HG02571 (cell line): ENCODE results near the gene ELOVL4.

ENCODE experiments used
- ATAC-seq: cut with Tn5 transposase; IDR thresholded peaks from one replicate; pipeline ENCODE4 v1.9.1; 2021; ENCODE audit warnings: mild to moderate bottlenecking, moderate library complexity; ENCODE audit not compliant: unreplicated experiment

The ELOVL4 gene

GRCh38 chr6:79913369-79913768 is 34.0 kb downstream of the ELOVL4 start:
- no peak for ATAC-seq

DNA sequence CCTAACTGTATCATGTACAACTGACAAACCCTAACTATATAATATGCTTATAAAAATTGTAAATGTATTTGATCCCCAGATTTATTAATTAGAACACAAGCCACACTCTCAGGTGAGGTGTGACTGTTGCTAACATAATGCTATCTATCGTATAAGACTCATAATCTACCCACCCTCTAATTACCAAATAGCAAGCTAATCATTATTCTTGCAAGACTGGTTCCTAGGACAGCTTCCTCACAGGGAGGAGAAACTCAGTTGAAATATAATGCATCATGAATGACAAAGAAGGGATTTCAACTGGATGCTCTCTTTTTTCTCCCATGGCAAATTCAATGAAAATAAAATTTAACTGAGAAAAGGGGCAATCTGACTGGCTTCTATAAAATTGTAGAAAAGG is 35.4 kb downstream of the ELOVL4 start:
- no peak for ATAC-seq

GRCh38 chr6:79909517-79909916 is 37.8 kb downstream of the ELOVL4 start:
- ATAC-seq: no peak

- ATAC-seq: no peak
These were observed 45.3 kb downstream of the ELOVL4 start for GRCh38 chr6:79902046-79902445.

DNA sequence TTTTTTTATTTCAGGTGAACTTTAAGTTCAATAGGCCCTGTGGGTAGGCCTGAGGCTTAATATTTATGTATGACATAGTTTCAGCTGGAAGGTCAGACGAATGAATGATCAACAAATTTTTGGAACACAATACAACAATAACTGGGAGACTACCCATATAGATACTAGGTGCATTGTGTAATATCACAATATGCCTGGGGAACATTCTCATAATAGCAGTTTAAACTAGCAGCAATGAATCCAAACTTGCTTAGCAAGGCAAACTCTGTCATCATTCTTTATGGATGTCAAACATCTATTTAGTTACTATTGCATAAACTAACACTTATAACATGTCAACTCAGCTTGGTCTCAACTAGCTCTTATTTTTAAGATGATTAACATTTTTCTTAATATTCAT is 49.3 kb downstream of the ELOVL4 start:
- ATAC-seq: no peak

DNA sequence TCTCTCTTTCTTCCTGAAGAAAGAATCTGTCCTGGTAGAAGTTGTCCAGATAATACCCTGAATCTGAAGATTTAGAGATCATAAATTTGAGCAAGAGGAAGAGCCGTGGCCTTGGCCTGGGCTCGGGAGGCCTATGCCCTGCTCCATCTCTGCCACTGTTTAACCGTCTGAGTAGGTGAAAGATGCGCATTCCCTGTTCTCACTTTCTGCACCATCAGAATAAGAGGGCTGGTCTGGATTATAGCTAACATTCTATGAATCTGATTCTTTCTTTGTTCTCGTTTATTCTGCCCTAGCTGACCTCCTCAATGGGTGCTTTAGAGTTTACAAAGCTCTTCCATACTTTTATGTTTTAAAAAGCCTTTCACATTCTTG is 51.3 kb downstream of the ELOVL4 start:
- no peak for ATAC-seq

DNA sequence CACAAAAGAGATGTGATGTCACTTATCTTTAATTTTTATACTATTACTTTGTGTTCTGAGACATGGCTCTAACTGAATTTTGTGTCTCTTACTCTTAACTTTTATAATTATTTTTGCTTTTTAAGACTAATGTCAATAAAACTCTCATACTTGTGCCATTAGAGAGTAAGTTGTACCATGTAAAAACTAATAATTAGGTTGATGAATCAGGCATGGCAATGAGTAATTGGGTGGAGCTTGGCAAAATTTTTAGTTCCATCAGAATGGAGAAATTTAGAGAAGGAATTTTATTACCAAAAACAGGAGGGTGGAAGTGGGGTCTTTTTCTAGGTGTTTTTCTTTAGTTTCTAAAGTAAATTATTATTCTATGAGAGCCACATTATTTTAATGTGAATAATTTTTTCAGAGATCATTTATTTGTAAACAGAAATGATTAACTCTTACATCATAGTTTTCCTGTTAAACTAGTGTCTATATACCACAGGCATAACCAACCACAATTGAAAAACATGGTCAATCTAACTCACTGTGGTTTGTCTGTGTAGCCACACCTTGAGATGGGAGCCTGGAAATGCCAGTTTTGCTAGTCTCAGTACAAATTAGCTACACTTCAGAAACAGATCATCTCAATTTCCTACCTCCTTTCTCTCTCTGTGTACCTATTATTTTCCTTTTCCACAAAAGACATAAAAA is 51.8 kb downstream of the ELOVL4 start:
- no peak for ATAC-seq

DNA sequence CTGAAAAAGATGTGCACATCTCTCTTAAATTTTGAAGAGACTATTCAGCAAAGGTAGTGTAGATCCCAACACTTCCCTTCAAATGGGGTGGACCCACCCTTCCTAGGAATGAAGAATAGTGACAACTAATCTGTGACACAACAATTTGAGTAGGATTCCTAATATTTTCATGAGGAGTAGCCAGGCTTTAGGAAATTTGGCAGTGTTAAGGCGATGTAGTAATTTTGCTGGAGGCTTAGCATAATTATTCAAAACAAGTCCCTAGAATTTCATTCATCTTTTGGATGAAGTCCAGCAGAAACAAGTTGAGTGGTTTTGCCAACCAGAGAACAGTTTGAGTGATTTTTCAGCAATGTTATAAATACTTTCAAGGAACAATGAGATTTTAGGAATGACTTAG is 52.4 kb downstream of the ELOVL4 start:
- ATAC-seq: no peak

DNA sequence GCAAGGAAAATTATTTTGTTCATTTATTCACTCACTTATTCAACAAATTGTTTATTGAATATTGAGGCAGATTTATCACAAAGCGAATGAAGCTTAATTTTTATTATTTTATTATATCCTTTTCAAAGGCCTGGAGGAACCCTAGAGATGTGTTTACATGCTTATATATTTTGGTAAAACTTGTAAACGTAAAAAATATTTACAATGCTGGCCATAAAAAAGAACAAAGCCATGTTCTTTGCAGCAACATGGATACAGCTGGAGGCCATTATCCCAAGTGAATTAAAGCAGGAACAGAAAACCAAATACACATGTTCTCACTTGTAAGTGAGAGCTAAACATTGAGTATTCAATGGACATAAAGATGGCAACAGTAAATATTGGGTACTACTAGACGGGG is 58.8 kb downstream of the ELOVL4 start:
- ATAC-seq: no peak

DNA sequence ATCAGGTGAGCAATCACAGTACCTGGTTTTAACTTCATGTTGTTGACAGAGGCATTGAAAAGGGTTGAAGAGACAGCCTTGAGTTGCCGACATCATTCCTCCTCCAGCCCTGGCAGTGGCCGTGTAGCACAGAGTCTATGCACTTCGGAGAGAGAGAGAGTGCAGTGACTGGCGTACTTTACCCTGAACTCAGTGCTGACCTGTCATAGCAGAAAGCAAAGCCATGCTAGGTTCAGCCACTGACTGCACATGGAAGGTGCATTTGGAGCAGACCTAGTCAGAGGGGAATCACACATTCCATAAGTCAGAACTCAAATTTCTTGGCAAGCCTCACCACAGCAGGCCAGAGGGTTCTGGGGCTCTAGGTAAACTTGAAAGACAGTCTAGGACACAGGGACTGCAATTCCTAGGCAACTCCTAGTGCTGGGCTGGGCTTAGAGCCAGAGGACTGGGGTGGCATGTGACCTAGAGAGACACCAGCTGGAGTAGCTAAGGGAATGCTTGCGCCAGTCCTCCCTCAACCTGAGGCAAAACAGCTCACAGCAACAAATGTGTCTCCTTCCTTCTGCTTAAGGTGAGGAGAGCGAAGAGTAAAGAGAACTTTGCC is 69.1 kb downstream of the ELOVL4 start:
- no peak for ATAC-seq

DNA sequence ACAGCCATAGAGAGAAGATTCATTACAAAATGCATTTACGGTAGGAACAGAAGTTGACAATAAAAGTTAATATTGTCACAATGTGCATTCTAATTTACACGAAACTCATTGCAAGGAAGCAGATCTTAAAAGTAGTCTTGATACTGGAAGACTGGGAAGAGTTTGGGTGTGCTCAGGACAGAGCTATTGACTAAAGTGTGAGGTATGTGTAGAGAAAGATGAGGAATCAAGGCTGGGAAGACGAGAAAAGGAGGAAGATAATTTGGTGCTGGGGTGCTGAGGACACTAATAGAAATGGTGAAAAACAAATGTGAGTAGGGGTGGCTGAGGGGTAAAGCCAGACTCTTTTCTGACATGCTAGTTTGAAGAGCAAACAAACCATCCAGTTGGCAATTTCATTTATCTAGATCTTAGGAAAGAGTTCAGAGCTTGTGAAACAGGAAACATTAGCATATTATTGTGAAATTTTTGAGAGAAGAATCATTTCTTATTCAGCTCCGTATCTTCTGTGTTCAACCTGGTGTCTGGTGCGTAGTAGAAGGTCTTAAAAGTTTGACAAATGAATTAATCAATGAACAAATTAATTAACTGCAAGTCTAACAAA is 72.7 kb downstream of the ELOVL4 start:
- ATAC-seq: no peak

DNA sequence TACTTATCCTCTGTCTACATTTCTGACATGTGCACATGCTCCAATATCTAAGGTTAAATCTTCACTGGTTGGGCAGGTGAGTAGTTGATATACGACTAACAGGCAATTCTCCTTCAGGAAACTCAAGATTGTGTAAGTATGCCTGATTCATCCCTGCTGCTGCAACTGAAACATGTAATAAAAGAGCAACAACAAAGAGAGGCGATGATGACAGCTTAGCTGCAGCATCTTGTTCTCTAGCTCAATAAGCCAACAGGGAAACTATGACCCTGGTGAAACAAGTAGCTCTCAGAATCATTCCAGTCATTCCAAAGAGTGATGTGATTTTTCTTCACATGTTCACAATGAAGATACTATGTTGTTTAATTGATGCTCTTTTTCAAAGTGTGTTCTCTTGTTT is 74.4 kb downstream of the ELOVL4 start:
- no peak for ATAC-seq

DNA sequence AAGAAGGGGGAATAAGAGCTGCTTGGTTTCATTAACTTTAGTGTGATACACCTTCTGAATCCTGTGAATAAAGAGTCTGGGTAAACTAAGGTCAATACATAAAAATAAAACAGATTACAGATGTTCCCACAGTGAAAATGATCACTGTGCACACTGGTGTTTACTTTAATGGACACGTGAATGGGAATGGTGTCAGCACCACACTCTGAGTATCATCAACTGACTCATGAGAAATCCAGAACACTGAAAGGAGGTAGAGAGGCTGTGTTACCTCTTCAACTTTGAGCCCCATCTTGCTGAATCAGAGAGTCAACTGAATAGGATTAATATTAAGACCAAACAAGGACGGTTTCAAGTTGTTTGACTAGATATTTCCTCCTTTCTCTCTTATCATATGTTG is 75.0 kb downstream of the ELOVL4 start:
- ATAC-seq: no peak

DNA sequence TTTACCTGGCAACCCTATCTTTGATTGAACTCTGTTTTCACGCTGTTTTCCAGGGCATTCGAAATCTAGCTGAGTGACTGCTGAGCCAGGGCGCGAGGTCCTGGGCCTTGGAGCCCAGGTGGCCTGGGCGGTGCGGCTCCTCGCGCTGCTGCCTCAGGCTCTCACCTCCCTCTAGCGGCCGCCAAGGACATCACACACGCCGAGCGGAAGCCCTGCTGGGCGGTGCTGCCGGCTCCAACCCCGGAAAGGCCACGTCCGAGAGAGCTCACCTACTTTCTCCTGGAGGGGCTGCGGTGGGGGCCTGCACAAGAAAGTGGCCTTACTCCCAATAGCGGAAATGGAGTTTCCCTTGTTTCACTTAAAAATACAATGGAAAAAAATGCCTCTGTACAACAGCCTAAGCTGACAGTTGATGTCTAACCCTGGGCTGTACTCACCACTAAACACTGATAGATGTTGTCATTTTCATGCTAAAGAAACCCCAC is 77.7 kb downstream of the ELOVL4 start:
- peak; percentile 100 for ATAC-seq

DNA sequence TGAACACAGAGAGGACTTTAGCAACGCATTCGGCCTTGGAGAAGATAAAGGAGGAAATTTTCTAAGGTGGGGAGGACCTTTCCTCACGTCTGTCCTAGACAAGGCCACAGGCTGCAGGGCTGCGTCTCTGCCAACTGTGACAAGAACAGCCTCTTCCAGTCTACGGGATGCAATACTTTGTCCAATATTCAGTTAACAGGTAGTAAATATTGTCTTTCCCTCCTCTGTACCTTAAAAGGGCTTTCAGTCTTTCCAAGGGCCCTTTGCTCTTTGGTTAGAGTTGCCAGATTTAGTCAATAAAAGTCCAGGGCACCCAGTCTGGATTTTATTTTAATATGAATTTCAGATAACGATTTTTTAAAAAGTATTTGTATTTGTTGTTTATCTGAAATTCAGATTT is 78.2 kb downstream of the ELOVL4 start:
- ATAC-seq: no peak

GRCh38 chr6:79868098-79868722 is 79.1 kb downstream of the ELOVL4 start:
- ATAC-seq: no peak
